ENCODE results near the gene ITPR1. TPM values are rescaled to one million over a fixed set of nuclear protein-coding genes. Genes with fewer than 3 reads are reported as not detected.

The ITPR1 gene
- total and polyA plus RNA-seq, 2 of the 4 experiments (the other 2 are of a cell fraction): 1.8 to 5.7 TPM

DNA sequence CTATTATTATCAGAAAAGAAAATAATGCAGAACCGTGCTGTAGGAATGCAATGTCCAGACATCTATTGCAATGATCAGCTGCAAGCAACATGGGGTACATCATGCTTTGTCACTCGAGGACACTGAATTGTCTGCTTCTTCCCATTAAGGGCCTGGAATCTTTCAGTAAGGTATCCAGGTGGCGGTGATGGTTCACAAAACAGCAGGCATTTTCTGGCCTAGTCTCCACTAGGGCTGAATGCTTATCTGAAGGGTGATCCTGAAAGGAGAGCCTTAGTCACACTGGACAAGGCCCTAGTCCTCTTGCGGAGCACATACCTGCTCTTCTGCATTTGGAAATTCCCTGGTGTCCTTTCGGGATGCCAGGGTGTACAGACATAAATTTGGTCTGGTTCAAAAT lies 21.2 kb downstream of the ITPR1 start:
- H2AK9ac ChIP-seq (replicated peaks; ENCODE audit: low read depth, low read length, poor library complexity): no peak overlapping the region
- no peak for DNase-seq
- POLR2A ChIA-PET (ENCODE audit: unreplicated experiment): no interaction called here
- no peaks in the 10 kb centered on the region for H3K9me3 ChIP-seq (ENCODE audit: control insufficient read depth, insufficient read depth, low read length)
- CTCF ChIA-PET: no interaction called here
- H3K4me2 ChIP-seq (ENCODE audit: low read depth, low read length): no peak overlapping the region
- no peaks in the 10 kb centered on the region for H3K9me1 ChIP-seq (ENCODE audit: insufficient read depth, low read length)
- 50% methylated on average over 1 of the region's 5 CpGs; no CpG with 5 or more reads in 1 of the 2 experiments for WGBS, 2 experiments (ENCODE audit: extremely low coverage in 2 of 2, insufficient read length in 1 of 2)
- BruUV-seq (replicated peaks): no TSS peak
- H2AFZ ChIP-seq (replicated peaks; ENCODE audit: low read length, poor library complexity): no peak overlapping the region
- no peak overlapping the region for H2BK15ac ChIP-seq (ENCODE audit: low read depth, low read length)
- H3K27me3 ChIP-seq (ENCODE audit: control insufficient read depth, insufficient read depth, low read length): no peaks in the 10 kb centered on the region
- H2BK120ac ChIP-seq (ENCODE audit: low read depth, low read length): no peak overlapping the region
- no peak overlapping the region for H3K18ac ChIP-seq (ENCODE audit: low read depth, low read length)
- H2BK20ac ChIP-seq (ENCODE audit: low read depth, low read length): no peak overlapping the region
- no peak overlapping the region for H3K27ac ChIP-seq (ENCODE audit: insufficient read depth, low read length)
- dilution Hi-C loops (cut with HindIII; ENCODE audit: low sequenced_read_pairs, unreplicated experiment): no loop called here
- TF ChIP-seq MXI1 (IDR thresholded peaks at IDR 0.05; ENCODE audit: borderline replicate concordance, low read depth, low read length) (no peak), FOS (IDR thresholded peaks at IDR 0.05; ENCODE audit: low read depth, low read length) (no peak), BHLHE40 (IDR thresholded peaks at IDR 0.05; ENCODE audit: low read depth, low read length) (no peak), POLR2A (IDR thresholded peaks at IDR 0.05; ENCODE audit: low read depth, low read length) (no peak), SMC3 (IDR thresholded peaks at IDR 0.05; ENCODE audit: low read depth, low read length) (no peak), MAZ (IDR thresholded peaks at IDR 0.05; ENCODE audit: borderline replicate concordance, low read depth, low read length) (no peak), CEBPB (IDR thresholded peaks at IDR 0.05; ENCODE audit: low read depth, low read length) (no peak), RFX5 (IDR thresholded peaks at IDR 0.05; ENCODE audit: low read depth, low read length) (no peak), MAFK (IDR thresholded peaks at IDR 0.05; ENCODE audit: low read depth, low read length) (no peak), RCOR1 (IDR thresholded peaks at IDR 0.05; ENCODE audit: insufficient replicate concordance, low read length) (no peak)
- TF ChIP-seq, protein P1, sequence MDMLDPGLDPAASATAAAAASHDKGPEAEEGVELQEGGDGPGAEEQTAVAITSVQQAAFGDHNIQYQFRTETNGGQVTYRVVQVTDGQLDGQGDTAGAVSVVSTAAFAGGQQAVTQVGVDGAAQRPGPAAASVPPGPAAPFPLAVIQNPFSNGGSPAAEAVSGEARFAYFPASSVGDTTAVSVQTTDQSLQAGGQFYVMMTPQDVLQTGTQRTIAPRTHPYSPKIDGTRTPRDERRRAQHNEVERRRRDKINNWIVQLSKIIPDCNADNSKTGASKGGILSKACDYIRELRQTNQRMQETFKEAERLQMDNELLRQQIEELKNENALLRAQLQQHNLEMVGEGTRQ (IDR thresholded peaks at IDR 0.05; ENCODE audit: low read depth, low read length): no peak
- TF ChIP-seq, protein P2, sequence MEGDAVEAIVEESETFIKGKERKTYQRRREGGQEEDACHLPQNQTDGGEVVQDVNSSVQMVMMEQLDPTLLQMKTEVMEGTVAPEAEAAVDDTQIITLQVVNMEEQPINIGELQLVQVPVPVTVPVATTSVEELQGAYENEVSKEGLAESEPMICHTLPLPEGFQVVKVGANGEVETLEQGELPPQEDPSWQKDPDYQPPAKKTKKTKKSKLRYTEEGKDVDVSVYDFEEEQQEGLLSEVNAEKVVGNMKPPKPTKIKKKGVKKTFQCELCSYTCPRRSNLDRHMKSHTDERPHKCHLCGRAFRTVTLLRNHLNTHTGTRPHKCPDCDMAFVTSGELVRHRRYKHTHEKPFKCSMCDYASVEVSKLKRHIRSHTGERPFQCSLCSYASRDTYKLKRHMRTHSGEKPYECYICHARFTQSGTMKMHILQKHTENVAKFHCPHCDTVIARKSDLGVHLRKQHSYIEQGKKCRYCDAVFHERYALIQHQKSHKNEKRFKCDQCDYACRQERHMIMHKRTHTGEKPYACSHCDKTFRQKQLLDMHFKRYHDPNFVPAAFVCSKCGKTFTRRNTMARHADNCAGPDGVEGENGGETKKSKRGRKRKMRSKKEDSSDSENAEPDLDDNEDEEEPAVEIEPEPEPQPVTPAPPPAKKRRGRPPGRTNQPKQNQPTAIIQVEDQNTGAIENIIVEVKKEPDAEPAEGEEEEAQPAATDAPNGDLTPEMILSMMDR (conservative IDR thresholded peaks at IDR 0.05; ENCODE audit: low read depth, low read length): no peak
- no peak overlapping the region for H3K23ac ChIP-seq (ENCODE audit: low read depth, low read length)
- in situ Hi-C loops (cut with MboI; ENCODE audit: low sequenced_read_pairs): no loop called here
- no peaks in the 10 kb centered on the region for H3K4me1 ChIP-seq (ENCODE audit: control insufficient read depth, insufficient read depth, low read length)
- H3K56ac ChIP-seq (ENCODE audit: extremely low read depth, insufficient read depth, low read length): no peak overlapping the region
- no peak overlapping the region for H3K4ac ChIP-seq (ENCODE audit: low read depth, low read length)
- H3K79me1 ChIP-seq (ENCODE audit: low read depth in 1 of 2, low read length in 2 of 2): no peaks in the 10 kb centered on the region
- no peak overlapping the region for H2BK5ac ChIP-seq (ENCODE audit: low read depth, low read length, poor library complexity, severe bottlenecking)
- no peak for ATAC-seq (ENCODE audit: low read depth)
- H4K5ac ChIP-seq (ENCODE audit: low read depth, low read length): no peak overlapping the region
- no peak overlapping the region for H3K9ac ChIP-seq (ENCODE audit: low read depth, low read length)
- H4K8ac ChIP-seq (ENCODE audit: low read depth in 2 of 2, low read length in 2 of 2): no peak overlapping the region
- no peaks in the 10 kb centered on the region for H3K36me3 ChIP-seq (ENCODE audit: control insufficient read depth, insufficient read depth, low read length)
- intact Hi-C loops (cut with micrococcal nuclease): no loop called here
- no peaks in the 10 kb centered on the region for H4K20me1 ChIP-seq (ENCODE audit: insufficient read depth, low read length)
- H4K91ac ChIP-seq (ENCODE audit: insufficient read depth, low read depth, low read length): no peak overlapping the region
- H2AK5ac ChIP-seq (ENCODE audit: low read depth, low read length): no peak overlapping the region
- H3K14ac ChIP-seq (replicated peaks; ENCODE audit: low read depth, low read length): no peak overlapping the region
- H3K4me3 ChIP-seq (ENCODE audit: insufficient read depth, low read depth, low read length): no peak overlapping the region
